K562 (cell line): Measurements from ENCODE around the gene CERS6. TPM values are rescaled to one million over a fixed set of nuclear protein-coding genes. Genes with fewer than 3 reads are reported as not detected.

Experiments
- ATAC-seq: fragments of 200-7000 bp; cut with Tn5 transposase; 3 replicates; pipeline ENCODE4 v1.9.1; 2020; ENCODE audit warnings: moderate library complexity
- BruUV-seq: library from RNA; stranded (reverse); fragments of 400-500 nt; replicated peaks from 2 replicates; lab custom pipeline; 2021; lab: Mats Ljungman, UMichigan
- CTCF ChIA-PET: fragments of 300-600 bp; formaldehyde crosslinking; extraction: SDS; loops from one replicate; lab custom pipeline; 2021; ENCODE audit warnings: low intra/inter-chr PET ratio; lab: Yijun Ruan, JAX
- POLR2A ChIA-PET: fragments of 300-600, 350-650 bp; sonication (Branson Sonifier 250); formaldehyde crosslinking; extraction: SDS; loops from one replicate; lab custom pipeline; 2021; ENCODE audit warnings: antibody characterized with exemption, inconsistent platforms; lab: Yijun Ruan, JAX
- DNase-seq, 4 experiments: peaks; one replicate each; pipeline versions ENCODE4 v3.0.0 to v3.0.0-alpha.2; 2011 to 2018; ENCODE audit warnings: low spot score in 3 of 4, mixed read lengths in 3 of 4; ENCODE audit errors: extremely low read depth in 1 of 4
- FAIRE-seq: peaks from 2 replicates; lab custom pipeline; 2011; peaks lifted over from hg19 to GRCh38; lab: Jason Lieb, UNC
- H2AFZ ChIP-seq: 2 replicates; pipeline ENCODE4 v1.6.0; 2011; ENCODE audit warnings: low read depth, low read length, control low read depth, inconsistent platforms
- H3K27ac ChIP-seq: fragments of 200-600 bp; 3 replicates; pipeline ENCODE4 v1.8.0; 2011; ENCODE audit warnings: low read depth, mild to moderate bottlenecking, control low read depth, inconsistent platforms, low read length, moderate library complexity, mixed read lengths; ENCODE audit errors: extremely low read depth
- H3K27me3 ChIP-seq, 2 experiments: fragments of 300-600 bp in 1 of 2; 2 replicates in 1 of 2; 3 replicates in 1 of 2; pipeline versions ENCODE4 v1.6.0 to v1.8.0; 2011; ENCODE audit warnings: inconsistent platforms in 2 of 2, low read length in 2 of 2, mild to moderate bottlenecking in 1 of 2, mixed read lengths in 1 of 2, moderate library complexity in 1 of 2; ENCODE audit not compliant: control insufficient read depth in 2 of 2, insufficient read depth in 2 of 2
- H3K36me3 ChIP-seq: fragments of 300-600 bp; 3 replicates; pipeline ENCODE4 v1.8.0; 2011; ENCODE audit warnings: mild to moderate bottlenecking, low read length, inconsistent platforms; ENCODE audit not compliant: control insufficient read depth, insufficient read depth
- H3K4me1 ChIP-seq, 2 experiments: fragments of 200-600 bp in 1 of 2; replicated peaks in 1 of 2; 2 replicates in 1 of 2; 3 replicates in 1 of 2; pipeline versions ENCODE4 v1.5.1 to v1.8.0; 2011; ENCODE audit warnings: inconsistent platforms in 2 of 2, low read length in 2 of 2, mild to moderate bottlenecking in 1 of 2, mixed read lengths in 1 of 2, moderate library complexity in 1 of 2; ENCODE audit not compliant: control insufficient read depth in 2 of 2, insufficient read depth in 2 of 2
- H3K4me2 ChIP-seq: 2 replicates; pipeline ENCODE4 v1.6.1; 2011; ENCODE audit warnings: low read length, control low read depth, inconsistent platforms, mixed read lengths; ENCODE audit not compliant: insufficient read depth
- H3K4me3 ChIP-seq: fragments of 200-600 bp; sonication (generic), shearing (Covaris generic); 2 replicates; pipeline ENCODE4 v1.5.1; 2016; ENCODE audit warnings: control low read depth, inconsistent platforms
- H3K79me2 ChIP-seq: fragments of 200-600 bp; 3 replicates; pipeline ENCODE4 v1.8.0; 2011; ENCODE audit warnings: low read length, inconsistent platforms; ENCODE audit not compliant: control insufficient read depth, insufficient read depth
- H3K9ac ChIP-seq, 2 experiments: 2 replicates each; pipeline versions ENCODE4 v1.6.0 to v1.6.1; 2011; ENCODE audit warnings: low read depth in 2 of 2, low read length in 2 of 2, control low read depth in 1 of 2, inconsistent platforms in 1 of 2, mild to moderate bottlenecking in 1 of 2, mixed read lengths in 1 of 2; ENCODE audit not compliant: insufficient read depth in 1 of 2
- H3K9me1 ChIP-seq: one replicate; pipeline ENCODE4 v1.6.0; 2011; ENCODE audit warnings: inconsistent platforms, mild to moderate bottlenecking, low read length, moderate library complexity; ENCODE audit not compliant: control insufficient read depth, insufficient read depth
- H3K9me3 ChIP-seq: replicated peaks from 2 replicates; pipeline ENCODE4 v1.5.1; 2011; ENCODE audit warnings: low read depth, low read length, inconsistent platforms; ENCODE audit not compliant: control insufficient read depth, insufficient read depth
- H4K20me1 ChIP-seq: replicated peaks from 2 replicates; pipeline ENCODE4 v1.6.1; 2011; ENCODE audit warnings: low read length, inconsistent platforms, mixed read lengths; ENCODE audit not compliant: control insufficient read depth, insufficient read depth
- DIDO1 ChIP-seq: fragments of 450-650 bp; IDR thresholded peaks from 2 replicates; pipeline ENCODE4 v1.6.1; 2016; ENCODE audit warnings: low read depth, missing biosample characterization, missing genetic modification characterization
- FOXA1 ChIP-seq: fragments of 450-650 bp; IDR thresholded peaks from 2 replicates; pipeline ENCODE4 v1.6.1; 2016; ENCODE audit warnings: mild to moderate bottlenecking, borderline replicate concordance
- HIVEP1 ChIP-seq: fragments of 250-450 bp; sonication (Bioruptor Pico); IDR thresholded peaks from 2 replicates; pipeline ENCODE4 v1.4.0; 2020; ENCODE audit warnings: mild to moderate bottlenecking
- PML ChIP-seq: IDR thresholded peaks from 2 replicates; pipeline ENCODE4 v1.6.1; 2012; ENCODE audit warnings: low read length, inconsistent platforms
- POLR2A ChIP-seq: fragments of 450-650 bp; conservative IDR thresholded peaks from 2 replicates; pipeline ENCODE4 v1.6.1; 2016
- PTBP1 ChIP-seq: fragments of 200-400 bp; formaldehyde crosslinking; IDR thresholded peaks from 2 replicates; pipeline ENCODE4 v1.6.1; 2017; ENCODE audit warnings: low read depth, low read length
- RFX5 ChIP-seq: IDR thresholded peaks from 2 replicates; pipeline ENCODE4 v1.6.1; 2011; ENCODE audit warnings: low read depth, mild to moderate bottlenecking, improper control_type of control experiment, low read length
- WGBS: fragments of 100-300 bp; shearing (Covaris generic); methylation state at CpG from one replicate; pipeline ENCODE4 v1.1.6; 2016; ENCODE audit warnings: low coverage, mixed read lengths; ENCODE audit not compliant: insufficient coverage; ENCODE audit errors: missing lambda C conversion rate; 5-methylcytosine and 5-hydroxymethylcytosine counted together
- in situ Hi-C: fragments of 300-500 bp; cut with MboI; formaldehyde crosslinking; loops from 4 replicates; pipeline ENCODE4 v1.15.0; 2018; ENCODE audit warnings: inconsistent platforms, mixed read lengths
- intact Hi-C: fragments of 100-400 bp; cut with micrococcal nuclease; formaldehyde crosslinking; loops from 2 replicates; pipeline ENCODE4 v1.14.2; 2022
- polyA plus RNA-seq, 8 experiments: library from polyadenylated mRNA; depleted of rRNA in 4 of 8; stranded (reverse) in 5 of 8; unstranded in 3 of 8; fragments of >200 nt; fragmentation: Nextera tagmentation in 2 of 8; fragmentation: Illumina TruSeq in 1 of 8; extraction: Ambion mirVana in 2 of 8; extraction: Trizol in 1 of 8; gene quantifications; 2 replicates each; pipeline versions ENCODE4 v1.2.1 to v1.2.3, GENCODE V29; 2011 to 2014; ENCODE audit warnings: inconsistent platforms in 1 of 8, missing spikeins in 1 of 8
- total RNA-seq, 7 experiments: library from RNA; depleted of rRNA in 6 of 7; stranded (reverse); fragments of >200 nt in 6 of 7; fragmentation: Illumina TruSeq in 2 of 7; extraction: Trizol in 2 of 7; gene quantifications; 2 replicates each; pipeline versions ENCODE4 v1.2.1 to v1.2.3, GENCODE V29; 2011 to 2021; ENCODE audit warnings: low replicate concordance in 1 of 7
- TF ChIP-seq, protein P1 (sequence below), 2 experiments: fragments of 450-650 bp; formaldehyde crosslinking in 1 of 2; IDR thresholded peaks; 2 replicates each; pipeline versions ENCODE4 v1.4.0 to v1.6.1; 2014 to 2020; ENCODE audit warnings: mild to moderate bottlenecking in 2 of 2, borderline replicate concordance in 1 of 2, low read depth in 1 of 2
- TF ChIP-seq, protein P2 (sequence below): sonication (generic); formaldehyde crosslinking; IDR thresholded peaks from 2 replicates; pipeline ENCODE4 v1.8.1; 2023; ENCODE audit warnings: mild to moderate bottlenecking, missing genetic modification reagents
- TF ChIP-seq, protein P3 (sequence below): sonication (generic); formaldehyde crosslinking; IDR thresholded peaks from 2 replicates; pipeline ENCODE4 v1.8.0; 2022; ENCODE audit warnings: missing genetic modification reagents, mild to moderate bottlenecking, moderate library complexity, borderline replicate concordance

Gene CERS6
- total and polyA plus RNA-seq, 9 of the 15 experiments (the other 6 are each of a cell fraction or from before 2014, with no cell fraction given): 1.6 to 13.6 (median 11.4) TPM

DNA sequence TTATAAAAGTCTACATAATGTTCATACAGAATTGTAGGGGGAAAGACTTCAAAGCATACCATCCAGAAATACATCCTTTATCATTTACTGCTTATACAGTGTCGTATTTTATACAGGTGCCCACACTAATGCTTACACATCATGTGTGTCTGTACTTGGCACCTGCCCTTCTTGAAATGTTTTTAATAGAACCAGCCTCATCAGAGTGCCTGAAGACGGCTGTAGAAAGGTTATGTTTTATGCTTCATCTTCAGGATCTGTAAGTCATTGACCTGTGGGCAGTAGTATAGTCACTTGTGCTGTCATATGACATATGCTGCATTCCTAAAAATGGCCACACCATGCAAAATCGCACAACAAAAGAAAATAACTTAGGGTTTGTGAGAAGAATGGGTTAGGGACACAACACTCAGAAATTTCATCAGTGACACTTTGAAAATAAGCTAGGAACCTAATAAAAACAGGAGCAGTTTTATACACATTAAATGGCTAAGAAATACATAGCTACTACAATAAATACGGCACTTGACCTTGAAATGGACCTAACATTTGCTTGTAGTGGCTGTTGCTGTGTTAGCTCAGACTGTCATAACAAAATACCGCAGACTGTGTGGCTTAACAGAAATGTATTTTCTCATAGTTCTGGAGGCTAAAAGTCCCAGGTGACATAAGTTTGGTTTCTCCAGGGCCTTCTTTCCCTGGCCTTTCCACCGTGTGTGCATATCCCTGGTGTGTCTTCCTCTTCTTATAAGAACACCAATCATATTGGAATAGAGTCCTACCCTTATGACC lies 112.6 kb downstream of the CERS6 start:
- DNase-seq (no peak), ATAC-seq (no peak), FAIRE-seq (no peak)
- in situ Hi-C loops (no loop called here), intact Hi-C loops (no loop called here)
- H3K9ac ChIP-seq: no peak overlapping the region
- H4K20me1 ChIP-seq: no peaks in the 10 kb centered on the region
- H3K27me3 ChIP-seq: no peaks in the 10 kb centered on the region; a peak in 1 of 5 replicates
- no peaks in the 10 kb centered on the region for H3K4me1 ChIP-seq
- ChIA-PET CTCF (no interaction called here), POLR2A (interaction anchor here (0.9 kb wide), 1 partner anchor 16 kb away, joined by 3 read pairs; no protein-coding TSS in a partner anchor)
- no peak overlapping the region for H2AFZ ChIP-seq
- no peaks in the 10 kb centered on the region for H3K79me2 ChIP-seq
- no peaks in the 10 kb centered on the region for H3K36me3 ChIP-seq
- no peak overlapping the region for H3K4me2 ChIP-seq
- no peak overlapping the region for H3K27ac ChIP-seq
- no peak overlapping the region for H3K4me3 ChIP-seq
- WGBS: 56% methylated on average over 6 of the region's 6 CpGs
- no peaks in the 10 kb centered on the region for H3K9me3 ChIP-seq
- H3K9me1 ChIP-seq: no peaks in the 10 kb centered on the region
- BruUV-seq: no TSS peak
- no peak for TF ChIP-seq RFX5
- TF ChIP-seq, protein P1, sequence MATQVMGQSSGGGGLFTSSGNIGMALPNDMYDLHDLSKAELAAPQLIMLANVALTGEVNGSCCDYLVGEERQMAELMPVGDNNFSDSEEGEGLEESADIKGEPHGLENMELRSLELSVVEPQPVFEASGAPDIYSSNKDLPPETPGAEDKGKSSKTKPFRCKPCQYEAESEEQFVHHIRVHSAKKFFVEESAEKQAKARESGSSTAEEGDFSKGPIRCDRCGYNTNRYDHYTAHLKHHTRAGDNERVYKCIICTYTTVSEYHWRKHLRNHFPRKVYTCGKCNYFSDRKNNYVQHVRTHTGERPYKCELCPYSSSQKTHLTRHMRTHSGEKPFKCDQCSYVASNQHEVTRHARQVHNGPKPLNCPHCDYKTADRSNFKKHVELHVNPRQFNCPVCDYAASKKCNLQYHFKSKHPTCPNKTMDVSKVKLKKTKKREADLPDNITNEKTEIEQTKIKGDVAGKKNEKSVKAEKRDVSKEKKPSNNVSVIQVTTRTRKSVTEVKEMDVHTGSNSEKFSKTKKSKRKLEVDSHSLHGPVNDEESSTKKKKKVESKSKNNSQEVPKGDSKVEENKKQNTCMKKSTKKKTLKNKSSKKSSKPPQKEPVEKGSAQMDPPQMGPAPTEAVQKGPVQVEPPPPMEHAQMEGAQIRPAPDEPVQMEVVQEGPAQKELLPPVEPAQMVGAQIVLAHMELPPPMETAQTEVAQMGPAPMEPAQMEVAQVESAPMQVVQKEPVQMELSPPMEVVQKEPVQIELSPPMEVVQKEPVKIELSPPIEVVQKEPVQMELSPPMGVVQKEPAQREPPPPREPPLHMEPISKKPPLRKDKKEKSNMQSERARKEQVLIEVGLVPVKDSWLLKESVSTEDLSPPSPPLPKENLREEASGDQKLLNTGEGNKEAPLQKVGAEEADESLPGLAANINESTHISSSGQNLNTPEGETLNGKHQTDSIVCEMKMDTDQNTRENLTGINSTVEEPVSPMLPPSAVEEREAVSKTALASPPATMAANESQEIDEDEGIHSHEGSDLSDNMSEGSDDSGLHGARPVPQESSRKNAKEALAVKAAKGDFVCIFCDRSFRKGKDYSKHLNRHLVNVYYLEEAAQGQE (IDR thresholded peaks at IDR 0.05; ENCODE audit: borderline replicate concordance): no peak
- TF ChIP-seq, protein P1 (CRISPR knock-in tag; IDR thresholded peaks at IDR 0.05; ENCODE audit: low read depth): no peak
- TF ChIP-seq, protein P2, sequence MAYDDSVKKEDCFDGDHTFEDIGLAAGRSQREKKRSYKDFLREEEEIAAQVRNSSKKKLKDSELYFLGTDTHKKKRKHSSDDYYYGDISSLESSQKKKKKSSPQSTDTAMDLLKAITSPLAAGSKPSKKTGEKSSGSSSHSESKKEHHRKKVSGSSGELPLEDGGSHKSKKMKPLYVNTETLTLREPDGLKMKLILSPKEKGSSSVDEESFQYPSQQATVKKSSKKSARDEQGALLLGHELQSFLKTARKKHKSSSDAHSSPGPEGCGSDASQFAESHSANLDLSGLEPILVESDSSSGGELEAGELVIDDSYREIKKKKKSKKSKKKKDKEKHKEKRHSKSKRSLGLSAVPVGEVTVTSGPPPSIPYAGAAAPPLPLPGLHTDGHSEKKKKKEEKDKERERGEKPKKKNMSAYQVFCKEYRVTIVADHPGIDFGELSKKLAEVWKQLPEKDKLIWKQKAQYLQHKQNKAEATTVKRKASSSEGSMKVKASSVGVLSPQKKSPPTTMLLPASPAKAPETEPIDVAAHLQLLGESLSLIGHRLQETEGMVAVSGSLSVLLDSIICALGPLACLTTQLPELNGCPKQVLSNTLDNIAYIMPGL: no peak
- no peak for TF ChIP-seq HIVEP1
- TF ChIP-seq, protein P3, sequence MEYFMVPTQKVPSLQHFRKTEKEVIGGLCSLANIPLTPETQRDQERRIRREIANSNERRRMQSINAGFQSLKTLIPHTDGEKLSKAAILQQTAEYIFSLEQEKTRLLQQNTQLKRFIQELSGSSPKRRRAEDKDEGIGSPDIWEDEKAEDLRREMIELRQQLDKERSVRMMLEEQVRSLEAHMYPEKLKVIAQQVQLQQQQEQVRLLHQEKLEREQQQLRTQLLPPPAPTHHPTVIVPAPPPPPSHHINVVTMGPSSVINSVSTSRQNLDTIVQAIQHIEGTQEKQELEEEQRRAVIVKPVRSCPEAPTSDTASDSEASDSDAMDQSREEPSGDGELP (CRISPR knock-in tag): no peak
- TF ChIP-seq PML: no peak
- TF ChIP-seq DIDO1 (tag): no peak
- TF ChIP-seq FOXA1: no peak
- no peak for TF ChIP-seq PTBP1
- no peak for TF ChIP-seq POLR2A
